HepG2 (cell line): ENCODE data around the gene TRAF3. TPM values are rescaled to one million over a fixed set of nuclear protein-coding genes. Genes with fewer than 3 reads are reported as not detected.

Experiments used
- ARHGAP35 ChIP-seq: sonication (generic); formaldehyde crosslinking; IDR thresholded peaks from 2 replicates; pipeline ENCODE4 v1.9.0; 2022; ENCODE audit warnings: mild to moderate bottlenecking, inconsistent platforms, moderate library complexity, missing genetic modification reagents, borderline replicate concordance
- ARNTL ChIP-seq: sonication (generic); formaldehyde crosslinking; IDR thresholded peaks from 2 replicates; pipeline ENCODE4 v1.4.0; 2020; ENCODE audit warnings: mild to moderate bottlenecking, missing genetic modification reagents
- BRD4 ChIP-seq: sonication (generic); formaldehyde crosslinking; IDR thresholded peaks from 2 replicates; pipeline ENCODE4 v1.4.0; 2020; ENCODE audit warnings: missing genetic modification reagents
- HDAC6 ChIP-seq: fragments of 200-600 bp; sonication (generic); IDR thresholded peaks from 2 replicates; pipeline ENCODE4 v1.7.0; 2017; ENCODE audit warnings: mild to moderate bottlenecking, antibody characterized with exemption, low read length, low read depth
- HIVEP1 ChIP-seq: sonication (generic); formaldehyde crosslinking; IDR thresholded peaks from 2 replicates; pipeline ENCODE4 v1.4.0; 2020; ENCODE audit warnings: mild to moderate bottlenecking, missing genetic modification reagents
- HOXA3 ChIP-seq: sonication (generic); formaldehyde crosslinking; IDR thresholded peaks from 2 replicates; pipeline ENCODE4 v1.5.0; 2020; ENCODE audit warnings: missing genetic modification reagents
- MXD4 ChIP-seq: IDR thresholded peaks from 2 replicates; pipeline ENCODE4 v1.6.1; 2016; ENCODE audit warnings: mild to moderate bottlenecking, missing biosample characterization, missing genetic modification reagents
- NONO ChIP-seq, 2 experiments: fragments of 450-650 bp in 1 of 2; sonication (generic) in 1 of 2; formaldehyde crosslinking in 1 of 2; IDR thresholded peaks in 1 of 2; conservative IDR thresholded peaks in 1 of 2; 2 replicates each; pipeline versions ENCODE4 v1.6.1 to v1.8.0; 2017 to 2022; ENCODE audit warnings: mild to moderate bottlenecking in 1 of 2, missing genetic modification reagents in 1 of 2, moderate library complexity in 1 of 2
- SMYD3 ChIP-seq: sonication (generic); formaldehyde crosslinking; IDR thresholded peaks from 2 replicates; pipeline ENCODE4 v1.8.1; 2023; ENCODE audit warnings: mild to moderate bottlenecking, missing genetic modification reagents
- ZBTB38 ChIP-seq: sonication (generic); formaldehyde crosslinking; IDR thresholded peaks from 2 replicates; pipeline ENCODE4 v1.5.1; 2020; ENCODE audit warnings: mild to moderate bottlenecking, missing genetic modification reagents
- ZFP62 ChIP-seq: sonication (generic); formaldehyde crosslinking; IDR thresholded peaks from 2 replicates; pipeline ENCODE4 v1.4.0; 2020; ENCODE audit warnings: missing genetic modification reagents
- ZNF343 ChIP-seq: sonication (generic); formaldehyde crosslinking; IDR thresholded peaks from 2 replicates; pipeline ENCODE4 v1.4.0; 2020; ENCODE audit warnings: mild to moderate bottlenecking, missing genetic modification reagents
- ZNF547 ChIP-seq: sonication (generic); formaldehyde crosslinking; IDR thresholded peaks from 2 replicates; pipeline ENCODE4 v1.5.1; 2020; ENCODE audit warnings: mild to moderate bottlenecking, missing genetic modification reagents
- ZNF792 ChIP-seq: IDR thresholded peaks from 2 replicates; pipeline ENCODE4 v1.6.1; 2016
- polyA plus RNA-seq, 8 experiments: library from polyadenylated mRNA; depleted of rRNA in 3 of 8; stranded (reverse) in 7 of 8; unstranded in 1 of 8; fragments of >200 nt; fragmentation: Illumina TruSeq in 4 of 8; extraction: Trizol in 4 of 8; gene quantifications; 2 replicates each; pipeline versions ENCODE4 v1.2.1 to v1.2.3, GENCODE V29; 2011 to 2016; ENCODE audit warnings: low read depth in 4 of 8, missing spikeins in 1 of 8, mixed read lengths in 1 of 8; ENCODE audit not compliant: insufficient read depth in 1 of 8
- total RNA-seq, 5 experiments: library from RNA; depleted of rRNA; stranded (reverse); fragments of >200 nt; fragmentation: Illumina TruSeq; extraction: Trizol; gene quantifications; 2 replicates each; pipeline ENCODE4 v1.2.3, GENCODE V29; 2016; ENCODE audit warnings: low read depth in 1 of 5
- TF ChIP-seq, protein P1 (sequence below): fragments of 450-650 bp; IDR thresholded peaks from 2 replicates; pipeline ENCODE4 v1.6.1; 2017; ENCODE audit warnings: mild to moderate bottlenecking
- TF ChIP-seq, protein P2 (sequence below): sonication (generic); formaldehyde crosslinking; IDR thresholded peaks from 2 replicates; pipeline ENCODE4 v1.4.0; 2020; ENCODE audit warnings: mild to moderate bottlenecking, missing genetic modification reagents
- TF ChIP-seq, protein P3 (sequence below): IDR thresholded peaks from 2 replicates; pipeline ENCODE4 v1.4.0; 2020; ENCODE audit warnings: mild to moderate bottlenecking, missing genetic modification reagents
- TF ChIP-seq, protein P4 (sequence below): sonication (generic); formaldehyde crosslinking; IDR thresholded peaks from 2 replicates; pipeline ENCODE4 v1.8.0; 2022; ENCODE audit warnings: low read depth, missing genetic modification reagents

TRAF3 gene
- total and polyA plus RNA-seq, 2 of the 13 experiments (the other 11 are each of a cell fraction or from before 2014, with no cell fraction given) = 6.9 to 12.2 TPM

DNA sequence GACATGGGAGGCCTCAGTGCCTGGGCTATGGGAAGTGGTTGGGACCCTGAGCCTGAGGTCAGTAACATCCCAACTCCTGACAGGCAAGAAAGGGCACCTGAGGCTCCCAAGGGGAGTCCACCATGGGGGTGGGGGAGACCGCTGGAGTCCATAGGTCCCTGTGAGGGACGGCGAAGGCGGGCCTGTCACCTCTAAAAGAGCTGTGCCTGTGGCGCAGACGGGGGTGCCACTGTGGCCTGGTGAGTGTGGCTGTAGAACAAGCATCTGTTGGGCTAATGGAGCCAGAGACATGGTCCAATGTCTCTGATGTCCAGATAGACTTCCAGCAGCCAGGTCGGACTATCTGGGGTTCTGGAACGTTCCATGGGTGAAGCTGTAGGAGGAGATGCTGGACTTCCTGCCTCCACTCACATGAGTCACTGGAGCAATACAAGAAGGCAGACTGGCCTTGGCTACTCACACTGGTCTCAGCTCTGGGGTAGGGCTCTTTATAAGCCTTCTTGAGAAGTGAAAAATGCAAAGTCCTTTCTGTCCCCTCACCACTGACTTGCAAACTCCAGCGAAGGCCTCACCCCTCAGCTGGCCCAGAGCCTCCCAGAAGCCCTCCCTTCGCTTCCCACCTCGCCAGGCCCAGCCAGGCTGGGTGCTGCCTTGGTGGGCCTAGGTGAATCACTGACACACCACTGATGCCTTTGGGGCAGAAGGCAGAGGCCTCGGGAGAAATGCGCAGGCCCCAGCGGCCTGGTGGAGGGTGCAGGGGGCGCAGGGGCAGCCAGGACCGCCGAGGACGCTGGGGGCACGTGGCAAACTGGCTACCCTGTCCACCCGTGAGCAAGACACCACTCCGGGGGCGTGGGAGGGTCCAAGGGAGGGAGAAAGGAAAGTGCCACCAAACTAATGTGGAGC, 1.1 kb upstream of the TRAF3 start (continued):
- peak; percentile 30; the same call in 1 of the 2 replicates for TF ChIP-seq HOXA3 (CRISPR knock-in tag)
- TF ChIP-seq HIVEP1 (CRISPR knock-in tag) = peak; percentile 24; the same call in 1 of the 2 replicates
- TF ChIP-seq ARHGAP35 (CRISPR knock-in tag) = no peak
- TF ChIP-seq, protein P1, sequence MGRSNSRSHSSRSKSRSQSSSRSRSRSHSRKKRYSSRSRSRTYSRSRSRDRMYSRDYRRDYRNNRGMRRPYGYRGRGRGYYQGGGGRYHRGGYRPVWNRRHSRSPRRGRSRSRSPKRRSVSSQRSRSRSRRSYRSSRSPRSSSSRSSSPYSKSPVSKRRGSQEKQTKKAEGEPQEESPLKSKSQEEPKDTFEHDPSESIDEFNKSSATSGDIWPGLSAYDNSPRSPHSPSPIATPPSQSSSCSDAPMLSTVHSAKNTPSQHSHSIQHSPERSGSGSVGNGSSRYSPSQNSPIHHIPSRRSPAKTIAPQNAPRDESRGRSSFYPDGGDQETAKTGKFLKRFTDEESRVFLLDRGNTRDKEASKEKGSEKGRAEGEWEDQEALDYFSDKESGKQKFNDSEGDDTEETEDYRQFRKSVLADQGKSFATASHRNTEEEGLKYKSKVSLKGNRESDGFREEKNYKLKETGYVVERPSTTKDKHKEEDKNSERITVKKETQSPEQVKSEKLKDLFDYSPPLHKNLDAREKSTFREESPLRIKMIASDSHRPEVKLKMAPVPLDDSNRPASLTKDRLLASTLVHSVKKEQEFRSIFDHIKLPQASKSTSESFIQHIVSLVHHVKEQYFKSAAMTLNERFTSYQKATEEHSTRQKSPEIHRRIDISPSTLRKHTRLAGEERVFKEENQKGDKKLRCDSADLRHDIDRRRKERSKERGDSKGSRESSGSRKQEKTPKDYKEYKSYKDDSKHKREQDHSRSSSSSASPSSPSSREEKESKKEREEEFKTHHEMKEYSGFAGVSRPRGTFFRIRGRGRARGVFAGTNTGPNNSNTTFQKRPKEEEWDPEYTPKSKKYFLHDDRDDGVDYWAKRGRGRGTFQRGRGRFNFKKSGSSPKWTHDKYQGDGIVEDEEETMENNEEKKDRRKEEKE = no peak
- TF ChIP-seq BRD4 (CRISPR knock-in tag) = no peak
- TF ChIP-seq, protein P2, sequence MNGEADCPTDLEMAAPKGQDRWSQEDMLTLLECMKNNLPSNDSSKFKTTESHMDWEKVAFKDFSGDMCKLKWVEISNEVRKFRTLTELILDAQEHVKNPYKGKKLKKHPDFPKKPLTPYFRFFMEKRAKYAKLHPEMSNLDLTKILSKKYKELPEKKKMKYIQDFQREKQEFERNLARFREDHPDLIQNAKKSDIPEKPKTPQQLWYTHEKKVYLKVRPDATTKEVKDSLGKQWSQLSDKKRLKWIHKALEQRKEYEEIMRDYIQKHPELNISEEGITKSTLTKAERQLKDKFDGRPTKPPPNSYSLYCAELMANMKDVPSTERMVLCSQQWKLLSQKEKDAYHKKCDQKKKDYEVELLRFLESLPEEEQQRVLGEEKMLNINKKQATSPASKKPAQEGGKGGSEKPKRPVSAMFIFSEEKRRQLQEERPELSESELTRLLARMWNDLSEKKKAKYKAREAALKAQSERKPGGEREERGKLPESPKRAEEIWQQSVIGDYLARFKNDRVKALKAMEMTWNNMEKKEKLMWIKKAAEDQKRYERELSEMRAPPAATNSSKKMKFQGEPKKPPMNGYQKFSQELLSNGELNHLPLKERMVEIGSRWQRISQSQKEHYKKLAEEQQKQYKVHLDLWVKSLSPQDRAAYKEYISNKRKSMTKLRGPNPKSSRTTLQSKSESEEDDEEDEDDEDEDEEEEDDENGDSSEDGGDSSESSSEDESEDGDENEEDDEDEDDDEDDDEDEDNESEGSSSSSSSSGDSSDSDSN (CRISPR knock-in tag) = 0 out of 2 replicates have a peak, but pooled peaks have one; percentile 30
- no peak for TF ChIP-seq ZBTB38 (CRISPR knock-in tag)
- TF ChIP-seq SMYD3 = no peak
- 0 out of 2 replicates have a peak, but pooled peaks have one; percentile 50 for TF ChIP-seq ZNF547 (CRISPR knock-in tag)
- no peak; the same call in 1 of the 2 replicates for TF ChIP-seq ZNF792 (CRISPR knock-in tag)
- TF ChIP-seq, protein P3, sequence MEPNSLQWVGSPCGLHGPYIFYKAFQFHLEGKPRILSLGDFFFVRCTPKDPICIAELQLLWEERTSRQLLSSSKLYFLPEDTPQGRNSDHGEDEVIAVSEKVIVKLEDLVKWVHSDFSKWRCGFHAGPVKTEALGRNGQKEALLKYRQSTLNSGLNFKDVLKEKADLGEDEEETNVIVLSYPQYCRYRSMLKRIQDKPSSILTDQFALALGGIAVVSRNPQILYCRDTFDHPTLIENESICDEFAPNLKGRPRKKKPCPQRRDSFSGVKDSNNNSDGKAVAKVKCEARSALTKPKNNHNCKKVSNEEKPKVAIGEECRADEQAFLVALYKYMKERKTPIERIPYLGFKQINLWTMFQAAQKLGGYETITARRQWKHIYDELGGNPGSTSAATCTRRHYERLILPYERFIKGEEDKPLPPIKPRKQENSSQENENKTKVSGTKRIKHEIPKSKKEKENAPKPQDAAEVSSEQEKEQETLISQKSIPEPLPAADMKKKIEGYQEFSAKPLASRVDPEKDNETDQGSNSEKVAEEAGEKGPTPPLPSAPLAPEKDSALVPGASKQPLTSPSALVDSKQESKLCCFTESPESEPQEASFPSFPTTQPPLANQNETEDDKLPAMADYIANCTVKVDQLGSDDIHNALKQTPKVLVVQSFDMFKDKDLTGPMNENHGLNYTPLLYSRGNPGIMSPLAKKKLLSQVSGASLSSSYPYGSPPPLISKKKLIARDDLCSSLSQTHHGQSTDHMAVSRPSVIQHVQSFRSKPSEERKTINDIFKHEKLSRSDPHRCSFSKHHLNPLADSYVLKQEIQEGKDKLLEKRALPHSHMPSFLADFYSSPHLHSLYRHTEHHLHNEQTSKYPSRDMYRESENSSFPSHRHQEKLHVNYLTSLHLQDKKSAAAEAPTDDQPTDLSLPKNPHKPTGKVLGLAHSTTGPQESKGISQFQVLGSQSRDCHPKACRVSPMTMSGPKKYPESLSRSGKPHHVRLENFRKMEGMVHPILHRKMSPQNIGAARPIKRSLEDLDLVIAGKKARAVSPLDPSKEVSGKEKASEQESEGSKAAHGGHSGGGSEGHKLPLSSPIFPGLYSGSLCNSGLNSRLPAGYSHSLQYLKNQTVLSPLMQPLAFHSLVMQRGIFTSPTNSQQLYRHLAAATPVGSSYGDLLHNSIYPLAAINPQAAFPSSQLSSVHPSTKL (CRISPR knock-in tag) = 0 out of 2 replicates have a peak, but pooled peaks have one; percentile 6
- TF ChIP-seq ZFP62 (CRISPR knock-in tag) = no peak
- no peak for TF ChIP-seq NONO (IDR thresholded peaks at IDR 0.05)
- TF ChIP-seq NONO (CRISPR knock-in tag; conservative IDR thresholded peaks at IDR 0.05) = 0 out of 2 replicates have a peak, but pooled peaks have one; percentile 8
- TF ChIP-seq, protein P4, sequence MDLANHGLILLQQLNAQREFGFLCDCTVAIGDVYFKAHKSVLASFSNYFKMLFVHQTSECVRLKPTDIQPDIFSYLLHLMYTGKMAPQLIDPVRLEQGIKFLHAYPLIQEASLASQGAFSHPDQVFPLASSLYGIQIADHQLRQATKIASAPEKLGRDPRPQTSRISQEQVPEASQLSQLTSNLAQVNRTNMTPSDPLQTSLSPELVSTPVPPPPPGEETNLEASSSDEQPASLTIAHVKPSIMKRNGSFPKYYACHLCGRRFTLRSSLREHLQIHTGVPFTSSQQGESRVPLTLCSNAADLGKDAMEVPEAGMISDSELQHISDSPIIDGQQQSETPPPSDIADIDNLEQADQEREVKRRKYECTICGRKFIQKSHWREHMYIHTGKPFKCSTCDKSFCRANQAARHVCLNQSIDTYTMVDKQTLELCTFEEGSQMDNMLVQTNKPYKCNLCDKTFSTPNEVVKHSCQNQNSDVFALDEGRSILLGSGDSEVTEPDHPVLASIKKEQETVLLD (CRISPR knock-in tag) = no peak
- TF ChIP-seq ARNTL (CRISPR knock-in tag) = no peak
- no peak for TF ChIP-seq HDAC6
- peak; percentile 4; the same call in 1 of the 2 replicates for TF ChIP-seq MXD4 (CRISPR knock-in tag)
- peak; percentile 20; the same call in 1 of the 2 replicates for TF ChIP-seq ZNF343 (CRISPR knock-in tag)
